ENCODE results near the gene MRRF. TPM values are rescaled to one million over a fixed set of nuclear protein-coding genes. Genes with fewer than 3 reads are reported as not detected.

MRRF gene
- total RNA-seq, 1 experiment from 2014 or later: 45.7 TPM

DNA sequence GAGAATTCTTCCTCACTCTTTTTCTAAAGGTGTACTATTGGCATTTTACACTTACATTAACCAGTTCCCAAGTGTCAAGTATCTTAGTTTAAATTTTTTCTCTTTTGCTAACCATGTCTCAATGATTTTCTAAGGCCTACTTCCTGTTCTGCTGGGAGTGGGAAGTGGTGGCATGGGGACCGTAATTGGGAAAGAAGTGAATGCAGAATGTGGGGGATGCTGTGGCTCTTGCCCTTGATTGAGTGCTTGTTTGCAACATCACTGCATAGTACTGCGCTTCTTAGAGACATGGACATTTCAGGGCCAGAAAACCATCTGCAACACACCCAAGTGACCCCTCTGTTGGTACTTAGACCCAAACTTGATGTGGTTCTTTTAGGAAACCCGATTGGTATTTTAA, 32.8 kb downstream of the MRRF start:
- intact Hi-C loops (cut with micrococcal nuclease; ENCODE audit: unreplicated experiment): no loop called here
- DNase-seq: no peak
- CTCF ChIA-PET: no interaction called here
- TF ChIP-seq, protein P1, sequence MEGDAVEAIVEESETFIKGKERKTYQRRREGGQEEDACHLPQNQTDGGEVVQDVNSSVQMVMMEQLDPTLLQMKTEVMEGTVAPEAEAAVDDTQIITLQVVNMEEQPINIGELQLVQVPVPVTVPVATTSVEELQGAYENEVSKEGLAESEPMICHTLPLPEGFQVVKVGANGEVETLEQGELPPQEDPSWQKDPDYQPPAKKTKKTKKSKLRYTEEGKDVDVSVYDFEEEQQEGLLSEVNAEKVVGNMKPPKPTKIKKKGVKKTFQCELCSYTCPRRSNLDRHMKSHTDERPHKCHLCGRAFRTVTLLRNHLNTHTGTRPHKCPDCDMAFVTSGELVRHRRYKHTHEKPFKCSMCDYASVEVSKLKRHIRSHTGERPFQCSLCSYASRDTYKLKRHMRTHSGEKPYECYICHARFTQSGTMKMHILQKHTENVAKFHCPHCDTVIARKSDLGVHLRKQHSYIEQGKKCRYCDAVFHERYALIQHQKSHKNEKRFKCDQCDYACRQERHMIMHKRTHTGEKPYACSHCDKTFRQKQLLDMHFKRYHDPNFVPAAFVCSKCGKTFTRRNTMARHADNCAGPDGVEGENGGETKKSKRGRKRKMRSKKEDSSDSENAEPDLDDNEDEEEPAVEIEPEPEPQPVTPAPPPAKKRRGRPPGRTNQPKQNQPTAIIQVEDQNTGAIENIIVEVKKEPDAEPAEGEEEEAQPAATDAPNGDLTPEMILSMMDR (IDR thresholded peaks at IDR 0.05; ENCODE audit: unreplicated experiment): no peak
- H3K9me3 Mint-ChIP-seq (ENCODE audit: low read depth, unreplicated experiment): no peaks in the 10 kb centered on the region
- no peak overlapping the region for H3K4me3 Mint-ChIP-seq (ENCODE audit: low read depth, unreplicated experiment)
- no peaks in the 10 kb centered on the region for H3K27me3 Mint-ChIP-seq (ENCODE audit: unreplicated experiment)
- no peak overlapping the region for H3K27ac Mint-ChIP-seq (ENCODE audit: unreplicated experiment)
- BruUV-seq (replicated peaks): no TSS peak
- H3K4me1 Mint-ChIP-seq (ENCODE audit: low read depth, unreplicated experiment): no peaks in the 10 kb centered on the region
- H3K36me3 Mint-ChIP-seq (ENCODE audit: insufficient read depth, unreplicated experiment): peaks cover 13% of the 10 kb centered on the region

DNA sequence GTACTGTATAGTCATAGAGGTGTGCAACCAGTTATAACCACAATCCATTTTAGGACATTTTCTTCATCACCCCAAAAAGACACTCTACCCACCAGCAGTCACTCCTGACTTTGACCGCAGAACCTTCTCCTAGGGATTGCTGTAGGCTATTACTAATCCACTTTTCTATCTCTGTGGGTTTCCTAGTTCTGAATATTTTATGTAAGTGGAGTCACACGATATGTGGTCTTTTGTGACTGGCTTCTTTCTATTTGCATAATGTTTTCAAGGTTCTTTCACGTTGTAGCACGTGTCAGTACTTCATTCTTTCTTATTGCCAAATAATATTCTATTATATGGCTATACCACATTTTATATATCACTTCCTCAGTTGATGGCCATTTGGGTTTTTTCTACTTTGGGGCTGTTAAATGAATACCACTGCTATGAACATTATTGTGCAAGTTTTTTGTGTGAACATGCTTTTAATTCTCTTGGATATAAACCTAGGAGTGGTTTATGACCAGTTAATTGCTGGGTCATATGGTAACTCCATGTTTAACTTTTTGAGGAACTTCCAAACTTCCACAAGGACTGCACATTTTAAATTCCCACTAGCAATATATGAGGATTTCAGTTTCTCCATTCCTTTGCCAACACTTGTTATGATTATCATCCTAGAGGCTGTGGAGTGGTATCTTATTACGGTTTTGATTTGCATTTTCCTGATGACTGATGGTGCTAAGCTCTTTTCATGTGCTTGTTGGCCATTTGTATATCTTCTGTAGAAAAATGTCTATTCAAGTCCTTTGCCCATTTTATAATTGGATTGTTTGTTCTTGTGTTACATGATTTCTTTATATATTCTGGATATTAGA, 37.8 kb downstream of the MRRF start:
- intact Hi-C loops (cut with micrococcal nuclease; ENCODE audit: unreplicated experiment): no loop called here
- H3K4me3 Mint-ChIP-seq (ENCODE audit: low read depth, unreplicated experiment): no peak overlapping the region
- no peaks in the 10 kb centered on the region for H3K9me3 Mint-ChIP-seq (ENCODE audit: low read depth, unreplicated experiment)
- no peak for DNase-seq
- no peak overlapping the region for H3K27ac Mint-ChIP-seq (ENCODE audit: unreplicated experiment)
- peaks cover 14% of the 10 kb centered on the region for H3K4me1 Mint-ChIP-seq (ENCODE audit: low read depth, unreplicated experiment)
- CTCF ChIA-PET: no interaction called here
- H3K36me3 Mint-ChIP-seq (ENCODE audit: insufficient read depth, unreplicated experiment): peaks cover 9% of the 10 kb centered on the region
- TF ChIP-seq, protein P1 (IDR thresholded peaks at IDR 0.05; ENCODE audit: unreplicated experiment): no peak
- BruUV-seq (replicated peaks): no TSS peak
- no peaks in the 10 kb centered on the region for H3K27me3 Mint-ChIP-seq (ENCODE audit: unreplicated experiment)

- no TSS peak for BruUV-seq (replicated peaks)
- Mint-ChIP-seq H3K27me3 (ENCODE audit: unreplicated experiment) (no peaks in the 10 kb centered on the region), H3K4me1 (ENCODE audit: low read depth, unreplicated experiment) (peaks cover 14% of the 10 kb centered on the region), H3K27ac (ENCODE audit: unreplicated experiment) (no peak overlapping the region), H3K4me3 (ENCODE audit: low read depth, unreplicated experiment) (no peak overlapping the region), H3K36me3 (ENCODE audit: insufficient read depth, unreplicated experiment) (peaks cover 9% of the 10 kb centered on the region), H3K9me3 (ENCODE audit: low read depth, unreplicated experiment) (no peaks in the 10 kb centered on the region)
- intact Hi-C loops (cut with micrococcal nuclease; ENCODE audit: unreplicated experiment): no loop called here
- DNase-seq: no peak
- TF ChIP-seq, protein P1 (IDR thresholded peaks at IDR 0.05; ENCODE audit: unreplicated experiment): no peak
- CTCF ChIA-PET: no interaction called here
Measured at GRCh38 chr9:122307061-122307460, 42.4 kb downstream of the MRRF start.

DNA sequence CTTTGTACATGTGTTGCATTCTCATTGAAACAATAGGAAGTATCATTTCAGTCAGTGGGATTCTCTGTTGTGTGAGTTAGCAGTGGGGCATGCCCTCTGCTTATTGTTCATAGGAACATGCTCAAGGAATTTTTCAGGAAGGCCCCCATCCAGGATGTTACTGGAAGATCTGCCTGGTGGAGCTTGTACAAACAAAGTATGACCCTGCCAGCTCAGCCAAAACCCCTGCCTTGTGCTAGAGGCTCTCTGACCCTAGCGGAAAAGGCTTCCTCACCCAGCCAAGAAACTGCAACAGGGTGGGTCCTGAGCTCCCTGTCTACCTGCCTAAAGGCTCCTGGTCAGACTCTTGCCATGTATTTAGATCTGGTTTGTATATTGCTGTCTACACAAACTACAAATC, 43.2 kb downstream of the MRRF start:
- BruUV-seq (replicated peaks): no TSS peak
- Mint-ChIP-seq H3K4me3 (ENCODE audit: low read depth, unreplicated experiment) (no peak overlapping the region), H3K4me1 (ENCODE audit: low read depth, unreplicated experiment) (peaks cover 14% of the 10 kb centered on the region), H3K27ac (ENCODE audit: unreplicated experiment) (no peak overlapping the region), H3K36me3 (ENCODE audit: insufficient read depth, unreplicated experiment) (peaks cover 9% of the 10 kb centered on the region), H3K27me3 (ENCODE audit: unreplicated experiment) (no peaks in the 10 kb centered on the region), H3K9me3 (ENCODE audit: low read depth, unreplicated experiment) (no peaks in the 10 kb centered on the region)
- TF ChIP-seq, protein P1 (IDR thresholded peaks at IDR 0.05; ENCODE audit: unreplicated experiment): no peak
- no peak for DNase-seq
- intact Hi-C loops (cut with micrococcal nuclease; ENCODE audit: unreplicated experiment): no loop called here
- CTCF ChIA-PET: interaction anchor here (0.5 to 0.7 kb wide), 2 partner anchors 185 to 961 kb away, joined by 3 to 5 read pairs; no protein-coding TSS in a partner anchor

All from Calu3 (cell line).